HepG2 (cell line): Measurements from ENCODE around the gene SLC2A8. TPM values are rescaled to one million over a fixed set of nuclear protein-coding genes. Genes with fewer than 3 reads are reported as not detected.

Experiments used
- ATAC-seq: fragments of 200-7000 bp; cut with Tn5 transposase; 3 replicates; pipeline ENCODE4 v1.9.1; 2020; ENCODE audit warnings: mild to moderate bottlenecking, moderate library complexity
- BruUV-seq: library from RNA; stranded (reverse); fragments of 400-500 nt; replicated peaks from 2 replicates; lab custom pipeline; 2021; lab: Mats Ljungman, UMichigan
- CTCF ChIA-PET: fragments of 300-600 bp; formaldehyde crosslinking; extraction: SDS; loops from one replicate; lab custom pipeline; 2021; ENCODE audit warnings: low total read pairs, inconsistent platforms, low intra/inter-chr PET ratio; lab: Yijun Ruan, JAX
- POLR2A ChIA-PET: fragments of 350-600 bp; sonication (Branson Sonifier 250); formaldehyde crosslinking; loops from one replicate; lab custom pipeline; 2020; ENCODE audit warnings: antibody characterized with exemption, inconsistent platforms; lab: Yijun Ruan, JAX
- DNase-seq: peaks from one replicate; pipeline ENCODE4 v3.0.0-alpha.2; 2015; ENCODE audit warnings: low spot score
- FAIRE-seq: peaks from 3 replicates; lab custom pipeline; 2011; peaks lifted over from hg19 to GRCh38; lab: Jason Lieb, UNC
- H2AFZ ChIP-seq: one replicate; pipeline ENCODE4 v1.6.1; 2011; ENCODE audit warnings: low read length, inconsistent platforms
- H3K27ac ChIP-seq: fragments of 300-600 bp; 3 replicates; pipeline ENCODE4 v1.8.0; 2011; ENCODE audit warnings: mixed run types, mild to moderate bottlenecking, mixed read lengths, low read length, inconsistent platforms; ENCODE audit not compliant: insufficient read depth; ENCODE audit errors: extremely low read length
- H3K27me3 ChIP-seq, 2 experiments: fragments of 200-600 bp in 1 of 2; 2 replicates in 1 of 2; 3 replicates in 1 of 2; pipeline versions ENCODE4 v1.6.0 to v1.8.0; 2011; ENCODE audit warnings: low read length in 2 of 2, mild to moderate bottlenecking in 2 of 2, moderate library complexity in 2 of 2, inconsistent platforms in 1 of 2; ENCODE audit not compliant: insufficient read depth in 2 of 2, control insufficient read depth in 1 of 2
- H3K36me3 ChIP-seq, 2 experiments: fragments of 200-600 bp in 1 of 2; replicated peaks in 1 of 2; 2 replicates in 1 of 2; 3 replicates in 1 of 2; pipeline versions ENCODE4 v1.5.1 to v1.8.0; 2011; ENCODE audit warnings: low read length in 2 of 2, inconsistent platforms in 1 of 2; ENCODE audit not compliant: insufficient read depth in 2 of 2, control insufficient read depth in 1 of 2
- H3K4me1 ChIP-seq: 2 replicates; pipeline ENCODE4 v1.5.1; 2012; ENCODE audit warnings: low read length, inconsistent platforms; ENCODE audit not compliant: insufficient read depth
- H3K4me2 ChIP-seq: 2 replicates; pipeline ENCODE4 v1.6.0; 2011; ENCODE audit warnings: low read depth, low read length, inconsistent platforms
- H3K4me3 ChIP-seq, 3 experiments: fragments of 200-600 bp in 1 of 3; sonication (generic), shearing (Covaris generic) in 1 of 3; replicated peaks in 1 of 3; 2 replicates each; pipeline ENCODE4 v1.5.1; 2011 to 2016; ENCODE audit warnings: low read length in 3 of 3, inconsistent platforms in 2 of 3, low read depth in 2 of 3, mild to moderate bottlenecking in 2 of 3, control low read depth in 1 of 3, mixed read lengths in 1 of 3; ENCODE audit not compliant: insufficient read depth in 1 of 3
- H3K79me2 ChIP-seq: one replicate; pipeline ENCODE4 v1.6.1; 2011; ENCODE audit warnings: low read length, inconsistent platforms; ENCODE audit not compliant: insufficient read depth
- H3K9ac ChIP-seq: 2 replicates; pipeline ENCODE4 v1.6.0; 2011; ENCODE audit warnings: mild to moderate bottlenecking, low read depth, low read length, inconsistent platforms; ENCODE audit not compliant: insufficient read depth
- H3K9me3 ChIP-seq: 2 replicates; pipeline ENCODE4 v1.5.1; 2012; ENCODE audit warnings: mild to moderate bottlenecking, low read length
- H4K20me1 ChIP-seq: 2 replicates; pipeline ENCODE4 v1.6.0; 2011; ENCODE audit warnings: inconsistent platforms, mild to moderate bottlenecking, low read length, moderate library complexity; ENCODE audit not compliant: insufficient read depth
- FOXC1 ChIP-seq: sonication (generic); formaldehyde crosslinking; IDR thresholded peaks from 2 replicates; pipeline ENCODE4 v1.8.0; 2022; ENCODE audit warnings: mild to moderate bottlenecking, missing genetic modification reagents, borderline replicate concordance
- HDAC1 ChIP-seq: sonication (generic); formaldehyde crosslinking; IDR thresholded peaks from 2 replicates; pipeline ENCODE4 v1.5.1; 2020; ENCODE audit warnings: mild to moderate bottlenecking, missing genetic modification reagents
- HMG20A ChIP-seq: IDR thresholded peaks from 2 replicates; pipeline ENCODE4 v1.6.1; 2016; ENCODE audit warnings: borderline replicate concordance
- IKZF1 ChIP-seq: fragments of 450-650 bp; IDR thresholded peaks from 2 replicates; pipeline ENCODE4 v1.7.1; 2016
- ISL2 ChIP-seq: sonication (generic); formaldehyde crosslinking; IDR thresholded peaks from 2 replicates; pipeline ENCODE4 v1.5.0; 2020; ENCODE audit warnings: missing genetic modification reagents
- ISX ChIP-seq: sonication (generic); formaldehyde crosslinking; conservative IDR thresholded peaks from 2 replicates; pipeline ENCODE4 v1.5.0; 2020; ENCODE audit warnings: missing genetic modification reagents
- JUND ChIP-seq: sonication (generic); formaldehyde crosslinking; IDR thresholded peaks from 2 replicates; pipeline ENCODE4 v1.8.0; 2022; ENCODE audit warnings: mild to moderate bottlenecking, missing genetic modification reagents
- KAT7 ChIP-seq: IDR thresholded peaks from 2 replicates; pipeline ENCODE4 v1.6.1; 2018; ENCODE audit warnings: borderline replicate concordance, missing compliant biosample characterization
- LCORL ChIP-seq, 2 experiments: fragments of 450-650 bp in 1 of 2; sonication (generic) in 1 of 2; formaldehyde crosslinking in 1 of 2; IDR thresholded peaks; 2 replicates each; pipeline versions ENCODE4 v1.5.0 to v1.6.1; 2017 to 2020; ENCODE audit warnings: antibody characterized with exemption in 1 of 2, missing genetic modification reagents in 1 of 2
- MATR3 ChIP-seq: sonication (generic); formaldehyde crosslinking; IDR thresholded peaks from 2 replicates; pipeline ENCODE4 v1.4.0; 2020; ENCODE audit warnings: missing genetic modification reagents
- MIXL1 ChIP-seq: IDR thresholded peaks from 2 replicates; pipeline ENCODE4 v1.6.1; 2016
- NFKB2 ChIP-seq: sonication (generic); formaldehyde crosslinking; IDR thresholded peaks from 2 replicates; pipeline ENCODE4 v1.4.0; 2020; ENCODE audit warnings: missing genetic modification reagents, borderline replicate concordance
- POLR2A ChIP-seq, 2 experiments: IDR thresholded peaks; 2 replicates each; pipeline ENCODE4 v1.6.1; 2011; ENCODE audit warnings: low read depth in 2 of 2, low read length in 2 of 2, mild to moderate bottlenecking in 1 of 2, moderate library complexity in 1 of 2; ENCODE audit not compliant: insufficient read depth in 1 of 2
- SNRNP70 ChIP-seq: fragments of 200-400 bp; formaldehyde crosslinking; IDR thresholded peaks from 2 replicates; pipeline ENCODE4 v1.6.1; 2017; ENCODE audit warnings: mild to moderate bottlenecking, low read depth, low read length, moderate library complexity
- SOX5 ChIP-seq: IDR thresholded peaks from 2 replicates; pipeline ENCODE4 v1.6.1; 2016; ENCODE audit warnings: borderline replicate concordance
- TGIF2 ChIP-seq: IDR thresholded peaks from 2 replicates; pipeline ENCODE4 v1.6.1; 2016; ENCODE audit warnings: control low read depth, missing compliant biosample characterization
- UBTF ChIP-seq: sonication (generic); formaldehyde crosslinking; IDR thresholded peaks from 2 replicates; pipeline ENCODE4 v1.4.0; 2020; ENCODE audit warnings: mild to moderate bottlenecking, missing genetic modification reagents
- XBP1 ChIP-seq: sonication (generic); formaldehyde crosslinking; IDR thresholded peaks from 2 replicates; pipeline ENCODE4 v1.5.0; 2020; ENCODE audit warnings: missing genetic modification reagents
- ZNF10 ChIP-seq: sonication (generic); formaldehyde crosslinking; IDR thresholded peaks from 2 replicates; pipeline ENCODE4 v1.4.0; 2020; ENCODE audit warnings: mild to moderate bottlenecking, low read depth, missing genetic modification reagents, borderline replicate concordance
- ZNF143 ChIP-seq: sonication (generic); formaldehyde crosslinking; IDR thresholded peaks from 2 replicates; pipeline ENCODE4 v1.4.0; 2020; ENCODE audit warnings: missing genetic modification reagents
- ZNF180 ChIP-seq: sonication (generic); formaldehyde crosslinking; IDR thresholded peaks from 2 replicates; pipeline ENCODE4 v1.4.0; 2020; ENCODE audit warnings: low read depth, missing genetic modification reagents, borderline replicate concordance
- ZNF232 ChIP-seq: sonication (generic); formaldehyde crosslinking; IDR thresholded peaks from 2 replicates; pipeline ENCODE4 v1.4.0; 2020; ENCODE audit warnings: missing genetic modification reagents, borderline replicate concordance
- ZNF326 ChIP-seq: sonication (generic); formaldehyde crosslinking; IDR thresholded peaks from 2 replicates; pipeline ENCODE4 v1.4.0; 2020; ENCODE audit warnings: missing genetic modification reagents, borderline replicate concordance
- WGBS: methylation state at CpG from one replicate; pipeline ENCODE4 v1.1.6; 2017; ENCODE audit warnings: low lambda C conversion rate; 5-methylcytosine and 5-hydroxymethylcytosine counted together
- in situ Hi-C: cut with HindIII; loops from 2 replicates; pipeline ENCODE4 v1.10.0; 2017; ENCODE audit warnings: low pct_unique_long_range_greater_than_20kb; ENCODE audit not compliant: extremely low pct_ligation_motif_present
- intact Hi-C: fragments of 100-400 bp; cut with micrococcal nuclease; formaldehyde crosslinking; loops from one replicate; pipeline ENCODE4 v1.10.0; 2022; ENCODE audit not compliant: unreplicated experiment
- polyA plus RNA-seq, 8 experiments: library from polyadenylated mRNA; depleted of rRNA in 3 of 8; stranded (reverse) in 7 of 8; unstranded in 1 of 8; fragments of >200 nt; fragmentation: Illumina TruSeq in 4 of 8; extraction: Trizol in 4 of 8; gene quantifications; 2 replicates each; pipeline versions ENCODE4 v1.2.1 to v1.2.3, GENCODE V29; 2011 to 2016; ENCODE audit warnings: low read depth in 4 of 8, missing spikeins in 1 of 8, mixed read lengths in 1 of 8; ENCODE audit not compliant: insufficient read depth in 1 of 8
- total RNA-seq, 5 experiments: library from RNA; depleted of rRNA; stranded (reverse); fragments of >200 nt; fragmentation: Illumina TruSeq; extraction: Trizol; gene quantifications; 2 replicates each; pipeline ENCODE4 v1.2.3, GENCODE V29; 2016; ENCODE audit warnings: low read depth in 1 of 5
- TF ChIP-seq, protein P1 (sequence below): sonication (generic); formaldehyde crosslinking; IDR thresholded peaks from 2 replicates; pipeline ENCODE4 v1.4.0; 2020; ENCODE audit warnings: missing genetic modification reagents, borderline replicate concordance

Gene SLC2A8
- total and polyA plus RNA-seq, 2 of the 13 experiments (the other 11 are each of a cell fraction or from before 2014, with no cell fraction given), result 22.6 to 48.6 TPM

GRCh38 chr9:127450243-127450760 lies 53.3 kb downstream of the SLC2A8 start:
- peak overlapping the region; percentile 98 for H3K9ac ChIP-seq
- H2AFZ ChIP-seq, result no peak overlapping the region
- BruUV-seq, result no TSS peak
- peak overlapping the region; percentile 83 for H3K27ac ChIP-seq
- peaks cover 35% of the 10 kb centered on the region for H3K79me2 ChIP-seq
- H3K9me3 ChIP-seq, result no peaks in the 10 kb centered on the region
- H4K20me1 ChIP-seq, result peaks cover 45% of the 10 kb centered on the region
- in situ Hi-C loops, result no loop called here
- ATAC-seq (peak; percentile 2; the same call in 2 of the 3 replicates), DNase-seq (no peak), FAIRE-seq (no peak)
- intact Hi-C loops, result loop anchor here (5.0 kb wide), 1 partner anchor 58 kb away; no protein-coding TSS in a partner anchor
- peak overlapping the region; percentile 89 for H3K4me2 ChIP-seq
- 3% methylated on average over 14 of the region's 14 CpGs for WGBS
- peak overlapping the region; percentile 85 to 97 (median 93) for H3K4me3 ChIP-seq
- H3K4me1 ChIP-seq, result peaks cover 36% of the 10 kb centered on the region
- H3K27me3 ChIP-seq, result no peaks in the 10 kb centered on the region; a peak in 1 of 5 replicates
- ChIA-PET POLR2A (interaction anchor here (0.6 to 3.8 kb wide), 12 partner anchors 27 to 321 kb away, joined by 3 to 39 read pairs (median 5); partner anchors contain the start of genes SLC2A8, TOR2A and ZNF79), CTCF (no interaction called here)
- H3K36me3 ChIP-seq, result peaks cover 8 to 52% of the 10 kb centered on the region in 2 experiments
- TF ChIP-seq SOX5 (CRISPR knock-in tag) (no peak), HDAC1 (CRISPR knock-in tag) (no peak), NFKB2 (CRISPR knock-in tag) (0 out of 2 replicates have a peak, but pooled peaks have one; percentile 6), IKZF1 (no peak), ISL2 (CRISPR knock-in tag) (0 out of 2 replicates have a peak, but pooled peaks have one; percentile 17), LCORL (IDR thresholded peaks at IDR 0.05) (no peak), LCORL (CRISPR knock-in tag; IDR thresholded peaks at IDR 0.05) (no peak), ZNF180 (CRISPR knock-in tag) (0 out of 2 replicates have a peak, but pooled peaks have one; percentile 28), XBP1 (CRISPR knock-in tag) (no peak), ZNF143 (no peak), SNRNP70 (no peak), ZNF326 (CRISPR knock-in tag) (no peak), ZNF10 (CRISPR knock-in tag) (no peak), MATR3 (CRISPR knock-in tag) (no peak), MIXL1 (no peak), TGIF2 (CRISPR knock-in tag) (no peak), POLR2A (IDR thresholded peaks at IDR 0.05; ENCODE audit: insufficient read depth in 1 of 2, low read depth in 2 of 2, low read length in 2 of 2) (0 out of 4 replicates have a peak, but pooled peaks of 1 of the 2 experiments have one; percentile 38), UBTF (CRISPR knock-in tag) (no peak), JUND (CRISPR knock-in tag) (no peak), KAT7 (no peak), HMG20A (CRISPR knock-in tag) (no peak), ZNF232 (CRISPR knock-in tag) (0 out of 2 replicates have a peak, but pooled peaks have one; percentile 36), FOXC1 (CRISPR knock-in tag) (no peak), ISX (CRISPR knock-in tag) (no peak)
- TF ChIP-seq, protein P1, sequence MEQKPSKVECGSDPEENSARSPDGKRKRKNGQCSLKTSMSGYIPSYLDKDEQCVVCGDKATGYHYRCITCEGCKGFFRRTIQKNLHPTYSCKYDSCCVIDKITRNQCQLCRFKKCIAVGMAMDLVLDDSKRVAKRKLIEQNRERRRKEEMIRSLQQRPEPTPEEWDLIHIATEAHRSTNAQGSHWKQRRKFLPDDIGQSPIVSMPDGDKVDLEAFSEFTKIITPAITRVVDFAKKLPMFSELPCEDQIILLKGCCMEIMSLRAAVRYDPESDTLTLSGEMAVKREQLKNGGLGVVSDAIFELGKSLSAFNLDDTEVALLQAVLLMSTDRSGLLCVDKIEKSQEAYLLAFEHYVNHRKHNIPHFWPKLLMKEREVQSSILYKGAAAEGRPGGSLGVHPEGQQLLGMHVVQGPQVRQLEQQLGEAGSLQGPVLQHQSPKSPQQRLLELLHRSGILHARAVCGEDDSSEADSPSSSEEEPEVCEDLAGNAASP (CRISPR knock-in tag), result no peak
